GM12878 (cell line): ENCODE results near the gene DDIT4. TPM values are rescaled to one million over a fixed set of nuclear protein-coding genes. Genes with fewer than 3 reads are reported as not detected.

Source experiments
- ATAC-seq: fragments of 200-7000 bp; cut with Tn5 transposase; 3 replicates; pipeline ENCODE4 v1.9.1; 2020; ENCODE audit warnings: mild to moderate bottlenecking, moderate library complexity
- BruUV-seq: library from RNA; stranded (reverse); fragments of 400-500 nt; replicated peaks from 2 replicates; lab custom pipeline; 2021; lab: Mats Ljungman, UMichigan
- CTCF ChIA-PET: fragments of 300-600 bp; sonication (Branson Sonifier 250); formaldehyde crosslinking; extraction: SDS; loops from one replicate; lab custom pipeline; 2021; ENCODE audit warnings: inconsistent platforms; lab: Yijun Ruan, JAX
- POLR2A ChIA-PET: fragments of 350-600 bp; formaldehyde crosslinking; extraction: SDS; loops from one replicate; lab custom pipeline; 2021; ENCODE audit warnings: inconsistent platforms; lab: Charles Lee
- RAD21 ChIA-PET: fragments of 300-600 bp; sonication (Branson Sonifier 250); formaldehyde crosslinking; loops from one replicate; lab custom pipeline; 2023; ENCODE audit warnings: antibody characterized with exemption; ENCODE audit not compliant: unreplicated experiment; lab: Charles Lee
- SMC1A ChIA-PET: fragments of 300-600 bp; sonication (Branson Sonifier 250); formaldehyde crosslinking; loops from one replicate; lab custom pipeline; 2023; ENCODE audit not compliant: unreplicated experiment, uncharacterized antibody; lab: Charles Lee
- DNase-seq: peaks from one replicate; pipeline ENCODE4 v3.0.0-alpha.2; 2011; ENCODE audit warnings: low read depth, low spot score
- FAIRE-seq: peaks from 3 replicates; lab custom pipeline; 2011; peaks lifted over from hg19 to GRCh38; lab: Jason Lieb, UNC
- H2AFZ ChIP-seq: 2 replicates; pipeline ENCODE4 v1.6.0; 2011; ENCODE audit warnings: low read depth, low read length, control low read depth; ENCODE audit not compliant: control insufficient read depth
- H3K27ac ChIP-seq: 2 replicates; pipeline ENCODE4 v1.5.1; 2011; ENCODE audit warnings: control low read depth; ENCODE audit not compliant: control insufficient read depth, insufficient read depth
- H3K27me3 ChIP-seq, 2 experiments: replicated peaks in 1 of 2; 2 replicates each; pipeline versions ENCODE4 v1.6.0 to v1.6.1; 2011; ENCODE audit warnings: low read length in 1 of 2; ENCODE audit not compliant: control insufficient read depth in 2 of 2, insufficient read depth in 2 of 2
- H3K36me3 ChIP-seq, 2 experiments: 2 replicates each; pipeline ENCODE4 v1.5.1; 2011; ENCODE audit warnings: low read length in 1 of 2; ENCODE audit not compliant: control insufficient read depth in 2 of 2, insufficient read depth in 2 of 2
- H3K4me1 ChIP-seq: 2 replicates; pipeline ENCODE4 v1.6.1; 2011; ENCODE audit warnings: mild to moderate bottlenecking, low read length, moderate library complexity, mixed read lengths; ENCODE audit not compliant: control insufficient read depth, insufficient read depth
- H3K4me2 ChIP-seq: 2 replicates; pipeline ENCODE4 v1.6.0; 2011; ENCODE audit warnings: control low read depth; ENCODE audit not compliant: control insufficient read depth, insufficient read depth
- H3K4me3 ChIP-seq: fragments of 200-600 bp; sonication (generic); 2 replicates; pipeline ENCODE4 v1.5.1; 2016
- H3K79me2 ChIP-seq: 2 replicates; pipeline ENCODE4 v1.6.0; 2011; ENCODE audit warnings: low read length; ENCODE audit not compliant: control insufficient read depth, insufficient read depth
- H3K9ac ChIP-seq: 2 replicates; pipeline ENCODE4 v1.8.0; 2011; ENCODE audit warnings: low read length, control low read depth, mixed read lengths; ENCODE audit not compliant: control insufficient read depth, insufficient read depth
- H3K9me3 ChIP-seq: replicated peaks from 3 replicates; pipeline ENCODE4 v1.5.1; 2011; ENCODE audit warnings: mild to moderate bottlenecking, low read length; ENCODE audit not compliant: control insufficient read depth, insufficient read depth
- H4K20me1 ChIP-seq: 2 replicates; pipeline ENCODE4 v1.6.0; 2011; ENCODE audit not compliant: control insufficient read depth, insufficient read depth
- ATF3 ChIP-seq: IDR thresholded peaks from 2 replicates; pipeline ENCODE4 v1.6.1; 2011; ENCODE audit warnings: low read depth, mild to moderate bottlenecking, low read length, moderate library complexity, borderline replicate concordance; ENCODE audit errors: extremely low read depth
- BRCA1 ChIP-seq: IDR thresholded peaks from 2 replicates; pipeline ENCODE4 v1.6.1; 2011; ENCODE audit warnings: low read depth, low read length, improper control_type of control experiment
- CBFB ChIP-seq: IDR thresholded peaks from 2 replicates; pipeline ENCODE4 v1.6.1; 2016; ENCODE audit warnings: antibody characterized with exemption, low read depth
- CEBPB ChIP-seq, 2 experiments: fragments of 150-350 bp in 1 of 2; IDR thresholded peaks; 2 replicates each; pipeline ENCODE4 v1.6.1; 2012 to 2014; ENCODE audit warnings: low read depth in 2 of 2, low read length in 2 of 2, borderline replicate concordance in 1 of 2, inconsistent platforms in 1 of 2
- GATAD2B ChIP-seq: fragments of 450-650 bp; conservative IDR thresholded peaks from 2 replicates; pipeline ENCODE4 v1.6.1; 2017; ENCODE audit warnings: low read depth, mild to moderate bottlenecking, moderate library complexity
- PAX8 ChIP-seq: fragments of 450-650 bp; IDR thresholded peaks from 2 replicates; pipeline ENCODE4 v1.6.1; 2017; ENCODE audit warnings: mild to moderate bottlenecking, moderate library complexity
- POLR2A ChIP-seq: IDR thresholded peaks from 2 replicates; pipeline ENCODE4 v1.6.1; 2011; ENCODE audit warnings: low read depth, mild to moderate bottlenecking, low read length
- POU2F2 ChIP-seq: IDR thresholded peaks from 3 replicates; pipeline ENCODE4 v1.6.1; 2011; ENCODE audit warnings: low read depth, mild to moderate bottlenecking, low read length, borderline replicate concordance
- RB1 ChIP-seq: fragments of 450-650 bp; formaldehyde crosslinking; IDR thresholded peaks from 2 replicates; pipeline ENCODE4 v1.6.1; 2017; ENCODE audit warnings: mild to moderate bottlenecking, borderline replicate concordance
- ZNF24 ChIP-seq: fragments of 450-650 bp; IDR thresholded peaks from 2 replicates; pipeline ENCODE4 v1.6.1; 2017; ENCODE audit warnings: antibody characterized with exemption, mild to moderate bottlenecking
- WGBS: methylation state at CpG from one replicate; pipeline ENCODE4 v1.1.6; 2016; ENCODE audit warnings: low lambda C conversion rate; ENCODE audit not compliant: insufficient replicate concordance, insufficient coverage; ENCODE audit errors: missing lambda C conversion rate; 5-methylcytosine and 5-hydroxymethylcytosine counted together
- in situ Hi-C: fragments of 300-500 bp; cut with MboI; formaldehyde crosslinking; loops from 9 replicates; pipeline ENCODE4 v1.14.3; 2018; ENCODE audit warnings: mixed read lengths
- intact Hi-C: fragments of 100-400 bp; cut with micrococcal nuclease; formaldehyde crosslinking; loops from one replicate; pipeline ENCODE4 v1.14.2; 2022; ENCODE audit not compliant: unreplicated experiment
- polyA plus RNA-seq, 11 experiments: library from polyadenylated mRNA; depleted of rRNA in 4 of 11; unstranded in 6 of 11; stranded (reverse) in 5 of 11; fragments of >200 nt; fragmentation: Nextera tagmentation in 4 of 11; fragmentation: Illumina TruSeq in 1 of 11; extraction: Ambion mirVana in 4 of 11; extraction: Trizol in 1 of 11; gene quantifications; 1 replicate in 1 of 11; 2 replicates in 10 of 11; pipeline versions ENCODE4 v1.2.1 to v1.2.3, GENCODE V29; 2011 to 2016; ENCODE audit warnings: inconsistent platforms in 2 of 11, missing spikeins in 2 of 11, low read depth in 1 of 11
- total RNA-seq, 4 experiments: library from RNA; depleted of rRNA in 3 of 4; stranded (reverse); fragments of >200 nt in 3 of 4; fragmentation: Illumina TruSeq in 1 of 4; extraction: Trizol in 1 of 4; gene quantifications; 2 replicates each; pipeline versions ENCODE4 v1.2.1 to v1.2.3, GENCODE V29; 2013 to 2021

DDIT4 gene
- total and polyA plus RNA-seq, 10 of the 15 experiments (the other 5 are each of a cell fraction or from before 2014, with no cell fraction given): 2.1 to 277 (median 183) TPM

DNA sequence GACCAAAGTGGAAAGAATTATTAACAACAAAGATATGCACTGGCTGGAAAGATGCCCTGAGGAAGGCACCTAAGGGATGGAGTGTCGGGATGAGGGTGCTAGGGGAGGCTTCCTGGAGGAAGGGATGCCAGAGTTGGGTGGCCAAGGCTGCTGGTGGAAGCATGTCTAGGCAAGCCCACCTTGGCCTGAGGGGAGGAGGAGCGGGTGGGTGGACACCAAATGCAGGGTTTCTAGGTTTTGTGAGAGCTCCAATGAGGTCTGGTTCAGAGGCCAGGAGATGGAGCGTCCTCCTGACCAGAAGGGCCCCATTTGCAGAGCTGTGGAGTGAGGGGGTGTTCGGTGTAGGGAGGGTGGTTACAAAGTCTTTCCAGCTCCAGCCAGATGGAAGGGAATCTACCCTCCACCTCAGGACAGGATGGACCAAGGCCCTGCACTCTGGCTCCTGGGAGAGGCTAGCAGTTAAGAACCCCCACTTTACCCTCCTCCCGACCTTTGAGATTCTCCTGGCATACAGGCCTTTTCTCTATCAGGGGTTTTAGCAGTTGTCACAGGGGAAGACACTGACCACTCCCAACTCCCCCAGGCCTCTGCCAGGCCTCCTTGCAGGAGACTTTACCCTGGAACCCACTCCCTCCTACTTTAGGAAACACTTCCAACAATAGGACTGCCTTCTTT is 3.0 kb upstream of the DDIT4 start:
- POLR2A ChIA-PET: interaction anchor here (1.3 to 13.9 kb wide), 3 partner anchors 9 to 23 kb away, joined by 4 to 267 read pairs (median 8); no protein-coding TSS in a partner anchor
- 71% methylated on average over 5 of the region's 5 CpGs for WGBS
- no peak overlapping the region for H3K27ac ChIP-seq
- H3K4me1 ChIP-seq: peaks cover 5% of the 10 kb centered on the region
- H2AFZ ChIP-seq: no peak overlapping the region
- no peak overlapping the region for H3K4me2 ChIP-seq
- DNase-seq (no peak), FAIRE-seq (no peak), ATAC-seq (no peak)
- no peak overlapping the region for H3K4me3 ChIP-seq
- peaks cover 2 to 8% of the 10 kb centered on the region in 2 experiments for H3K36me3 ChIP-seq
- H3K79me2 ChIP-seq: peaks cover 30% of the 10 kb centered on the region
- H3K9me3 ChIP-seq: no peaks in the 10 kb centered on the region
- intact Hi-C loops: no loop called here
- no peak overlapping the region for H3K9ac ChIP-seq
- CTCF ChIA-PET: interaction anchor here (1.3 kb wide), 1 partner anchor 144 kb away, joined by 3 read pairs; no protein-coding TSS in a partner anchor
- BruUV-seq: no TSS peak
- H3K27me3 ChIP-seq: no peaks in the 10 kb centered on the region
- peaks cover 8% of the 10 kb centered on the region; the same call in 1 of the 2 replicates for H4K20me1 ChIP-seq
- no peak for TF ChIP-seq CEBPB (IDR thresholded peaks at IDR 0.05; ENCODE audit: borderline replicate concordance in 1 of 2, low read depth in 2 of 2, low read length in 2 of 2)
- TF ChIP-seq BRCA1: no peak
- no peak for TF ChIP-seq PAX8
- no peak for TF ChIP-seq POU2F2
- TF ChIP-seq POLR2A: no peak
- no peak for TF ChIP-seq ATF3
- no peak for TF ChIP-seq GATAD2B
- TF ChIP-seq CBFB: no peak
- no peak for TF ChIP-seq ZNF24
- no peak for TF ChIP-seq RB1
- SMC1A ChIA-PET: interaction anchor here (1.0 to 12.9 kb wide), 4 partner anchors 16 to 138 kb away, joined by 3 to 275 read pairs (median 4); no protein-coding TSS in a partner anchor
- RAD21 ChIA-PET: interaction anchor here (0.6 to 1.5 kb wide), 3 partner anchors 10 to 64 kb away, joined by 3 to 6 read pairs (median 4); no protein-coding TSS in a partner anchor
- in situ Hi-C loops: no loop called here
